SK-N-SH (cell line): ENCODE measurements around the gene PITPNB. TPM values are rescaled to one million over a fixed set of nuclear protein-coding genes. Genes with fewer than 3 reads are reported as not detected.

Experiments used
- CTCF ChIA-PET: fragments of 300-600, 350-600 bp; formaldehyde crosslinking; extraction: SDS; loops from one replicate; lab custom pipeline; 2021; lab: Yijun Ruan, JAX
- POLR2A ChIA-PET: fragments of 350-600 bp; sonication (Branson Sonifier 250); formaldehyde crosslinking; extraction: SDS; loops from one replicate; lab custom pipeline; 2020; ENCODE audit warnings: antibody characterized with exemption, inconsistent platforms; lab: Yijun Ruan, JAX
- DNase-seq: peaks from one replicate; pipeline ENCODE4 v3.0.0; 2012
- H2AFZ ChIP-seq: fragments of 200-600 bp; sonication (generic); 2 replicates; pipeline ENCODE4 v1.8.1; 2016; ENCODE audit warnings: antibody characterized with exemption, mild to moderate bottlenecking, low read depth
- H3F3A ChIP-seq: fragments of 200-600 bp; sonication (generic); replicated peaks from 2 replicates; pipeline ENCODE3; 2016; ENCODE audit warnings: antibody characterized with exemption, mild to moderate bottlenecking; ENCODE audit not compliant: insufficient read depth
- H3K27ac ChIP-seq, 2 experiments: fragments of 200-500 bp in 1 of 2; fragments of 200-600 bp in 1 of 2; sonication (Bioruptor generic) in 1 of 2; sonication (generic), shearing (Covaris generic) in 1 of 2; 2 replicates each; pipeline versions ENCODE4 v1.5.1 to v1.6.1; 2014 to 2016; ENCODE audit warnings: low read depth in 2 of 2, inconsistent platforms in 1 of 2, low read length in 1 of 2, mild to moderate bottlenecking in 1 of 2, mixed read lengths in 1 of 2
- H3K27me3 ChIP-seq: fragments of 200-600 bp; sonication (generic), shearing (Covaris generic); 2 replicates; pipeline ENCODE4 v1.6.1; 2016; ENCODE audit warnings: mixed run types; ENCODE audit not compliant: insufficient read depth
- H3K36me3 ChIP-seq, 2 experiments: fragments of 200-500 bp in 1 of 2; fragments of 200-600 bp in 1 of 2; sonication (Bioruptor generic) in 1 of 2; sonication (generic) in 1 of 2; replicated peaks in 1 of 2; 2 replicates each; pipeline versions ENCODE3 to v1.5.1; 2014 to 2016; ENCODE audit warnings: low read length in 1 of 2, mild to moderate bottlenecking in 1 of 2; ENCODE audit not compliant: insufficient read depth in 2 of 2, control insufficient read depth in 1 of 2
- H3K4me1 ChIP-seq, 2 experiments: fragments of 200-500 bp in 1 of 2; fragments of 200-600 bp in 1 of 2; sonication (Bioruptor generic) in 1 of 2; sonication (generic), shearing (Covaris generic) in 1 of 2; 2 replicates each; pipeline versions ENCODE4 v1.5.1 to v1.6.1; 2014 to 2016; ENCODE audit warnings: low read depth in 1 of 2, low read length in 1 of 2, mixed run types in 1 of 2; ENCODE audit not compliant: insufficient read depth in 2 of 2, control insufficient read depth in 1 of 2
- H3K4me2 ChIP-seq: fragments of 200-600 bp; sonication (generic), shearing (Covaris generic); 2 replicates; pipeline ENCODE4 v1.6.1; 2017; ENCODE audit warnings: mixed run types
- H3K4me3 ChIP-seq, 2 experiments: fragments of 200-500 bp in 1 of 2; fragments of 200-600 bp in 1 of 2; sonication (Bioruptor generic) in 1 of 2; sonication (generic), shearing (Covaris generic) in 1 of 2; 2 replicates each; pipeline versions ENCODE4 v1.5.1 to v1.8.1; 2014 to 2016; ENCODE audit warnings: low read depth in 2 of 2, inconsistent platforms in 1 of 2, low read length in 1 of 2, mild to moderate bottlenecking in 1 of 2, mixed read lengths in 1 of 2, moderate library complexity in 1 of 2
- H3K79me2 ChIP-seq: fragments of 200-600 bp; sonication (generic); 2 replicates; pipeline ENCODE4 v1.8.1; 2017; ENCODE audit warnings: mild to moderate bottlenecking; ENCODE audit not compliant: insufficient read depth
- H3K9ac ChIP-seq: fragments of 200-600 bp; sonication (generic); 2 replicates; pipeline ENCODE4 v1.6.1; 2017; ENCODE audit warnings: mixed run types
- H3K9me2 ChIP-seq: fragments of 200-600 bp; sonication (generic); 2 replicates; pipeline ENCODE4 v1.6.1; 2017; ENCODE audit warnings: mixed run types
- H3K9me3 ChIP-seq: fragments of 200-600 bp; sonication (generic); 2 replicates; pipeline ENCODE4 v1.6.1; 2017; ENCODE audit warnings: mixed run types, mild to moderate bottlenecking, moderate library complexity
- H4K20me1 ChIP-seq: fragments of 200-600 bp; sonication (generic); 2 replicates; pipeline ENCODE4 v1.6.1; 2017; ENCODE audit warnings: mild to moderate bottlenecking, mixed run types; ENCODE audit not compliant: insufficient read depth
- CHD2 ChIP-seq: fragments of 150-350 bp; IDR thresholded peaks from 2 replicates; pipeline ENCODE4 v1.6.1; 2018; ENCODE audit warnings: low read length; ENCODE audit not compliant: partially characterized antibody
- FOSL2 ChIP-seq: IDR thresholded peaks from 2 replicates; pipeline ENCODE4 v1.4.0; 2012; ENCODE audit warnings: low read depth, mild to moderate bottlenecking, moderate library complexity, borderline replicate concordance
- FOXM1 ChIP-seq: IDR thresholded peaks from 2 replicates; pipeline ENCODE4 v1.4.0; 2012; ENCODE audit warnings: low read depth, mild to moderate bottlenecking
- GABPA ChIP-seq: IDR thresholded peaks from 2 replicates; pipeline ENCODE4 v1.4.0; 2012; ENCODE audit warnings: low read depth, mild to moderate bottlenecking
- GATA2 ChIP-seq: sonication (generic); formaldehyde crosslinking; IDR thresholded peaks from 2 replicates; pipeline ENCODE4 v1.5.0; 2020; ENCODE audit warnings: mild to moderate bottlenecking, missing genetic modification reagents
- IRF3 ChIP-seq: fragments of 150-350 bp; IDR thresholded peaks from 2 replicates; pipeline ENCODE4 v1.6.1; 2016; ENCODE audit warnings: mild to moderate bottlenecking, low read depth, low read length
- JUND ChIP-seq: IDR thresholded peaks from 2 replicates; pipeline ENCODE4 v1.4.0; 2012
- MAX ChIP-seq: IDR thresholded peaks from 2 replicates; pipeline ENCODE4 v1.4.0; 2012; ENCODE audit warnings: low read depth
- MXI1 ChIP-seq: IDR thresholded peaks from 2 replicates; pipeline ENCODE4 v1.6.1; 2012; ENCODE audit warnings: mild to moderate bottlenecking, low read depth, low read length, improper control_type of control experiment
- NRF1 ChIP-seq: IDR thresholded peaks from 2 replicates; pipeline ENCODE4 v1.6.1; 2012; ENCODE audit warnings: low read depth, mild to moderate bottlenecking, low read length
- RCOR1 ChIP-seq: fragments of 150-350 bp; IDR thresholded peaks from 2 replicates; pipeline ENCODE4 v1.6.1; 2017; ENCODE audit warnings: antibody characterized with exemption, low read length
- REST ChIP-seq: IDR thresholded peaks from 2 replicates; pipeline ENCODE4 v1.6.1; 2012; ENCODE audit warnings: mild to moderate bottlenecking, low read depth, low read length, moderate library complexity
- RFX5 ChIP-seq: IDR thresholded peaks from 2 replicates; pipeline ENCODE4 v1.6.1; 2012; ENCODE audit warnings: mild to moderate bottlenecking, improper control_type of control experiment, low read length
- TAF1 ChIP-seq: IDR thresholded peaks from 2 replicates; pipeline ENCODE4 v1.6.1; 2012; ENCODE audit warnings: low read depth, mild to moderate bottlenecking, low read length, moderate library complexity, borderline replicate concordance
- TCF12 ChIP-seq: IDR thresholded peaks from 2 replicates; pipeline ENCODE4 v1.4.0; 2012
- USF1 ChIP-seq: IDR thresholded peaks from 2 replicates; pipeline ENCODE4 v1.4.0; 2012; ENCODE audit warnings: low read depth, borderline replicate concordance
- YY1 ChIP-seq: IDR thresholded peaks from 2 replicates; pipeline ENCODE4 v1.4.0; 2012; ENCODE audit warnings: low read depth, mild to moderate bottlenecking
- ZBTB33 ChIP-seq: IDR thresholded peaks from 2 replicates; pipeline ENCODE4 v1.4.0; 2012; ENCODE audit warnings: low read depth, borderline replicate concordance
- WGBS: methylation state at CpG from one replicate; pipeline ENCODE4 v1.1.6; 2017; ENCODE audit warnings: low lambda C conversion rate; 5-methylcytosine and 5-hydroxymethylcytosine counted together
- polyA plus RNA-seq, 3 experiments: library from polyadenylated mRNA; depleted of rRNA; stranded (reverse); fragments of >200 nt; gene quantifications; 2 replicates each; pipeline ENCODE4 v1.2.3, GENCODE V29; 2012

PITPNB gene
- polyA plus RNA-seq, 1 of the 3 experiments (the other 2 are of a cell fraction), result 32.3 TPM

GRCh38 chr22:27868732-27869282, 50.2 kb downstream of the PITPNB start:
- H3K9ac ChIP-seq, result no peak overlapping the region
- H3K4me3 ChIP-seq, result no peak overlapping the region
- H3K79me2 ChIP-seq, result peaks cover 36% of the 10 kb centered on the region

GRCh38 chr22:27867953-27868731, 50.9 kb downstream of the PITPNB start:
- Histone ChIP-seq H3K9me3 (no peaks in the 10 kb centered on the region), H3K27ac (peak overlapping the region; percentile 43 to 75; a peak in 2 of 4 replicates), H4K20me1 (peaks cover 9% of the 10 kb centered on the region), H3K4me1 (peaks cover 22 to 30% of the 10 kb centered on the region in 2 experiments; a peak in 3 of 4 replicates), H3K4me2 (no peak overlapping the region), H3K9ac (no peak overlapping the region), H2AFZ (no peak overlapping the region), H3K27me3 (no peaks in the 10 kb centered on the region), H3K4me3 (no peak overlapping the region), H3F3A (peaks cover 24% of the 10 kb centered on the region), H3K36me3 (peaks cover 28 to 54% of the 10 kb centered on the region in 2 experiments), H3K9me2 (no peaks in the 10 kb centered on the region), H3K79me2 (peaks cover 39% of the 10 kb centered on the region)
- WGBS, result 97% methylated on average over 5 of the region's 5 CpGs
- CTCF ChIA-PET, result interaction anchor here (0.6 to 1.5 kb wide), 5 partner anchors 10 to 140 kb away, joined by 3 to 7 read pairs (median 4); no protein-coding TSS in a partner anchor
- no peak for DNase-seq
- POLR2A ChIA-PET, result no interaction called here
- TF ChIP-seq NRF1, result no peak
- TF ChIP-seq JUND, result no peak
- no peak for TF ChIP-seq IRF3
- TF ChIP-seq USF1, result no peak
- no peak for TF ChIP-seq GABPA
- TF ChIP-seq FOXM1, result no peak
- no peak for TF ChIP-seq MAX
- no peak for TF ChIP-seq GATA2 (CRISPR knock-in tag)
- no peak for TF ChIP-seq YY1
- TF ChIP-seq FOSL2, result no peak
- TF ChIP-seq TAF1, result no peak
- no peak for TF ChIP-seq REST
- TF ChIP-seq ZBTB33, result no peak
- no peak for TF ChIP-seq CHD2
- no peak for TF ChIP-seq MXI1
- no peak for TF ChIP-seq TCF12
- TF ChIP-seq RFX5, result no peak

More at GRCh38 chr22:27868732-27869282, 50.2 kb downstream of the PITPNB start:
- peaks cover 24 to 30% of the 10 kb centered on the region in 2 experiments; a peak in 3 of 4 replicates for H3K4me1 ChIP-seq
- H3K4me2 ChIP-seq, result no peak overlapping the region
- no peak for DNase-seq
- H4K20me1 ChIP-seq, result peaks cover 9% of the 10 kb centered on the region
- TF ChIP-seq RCOR1 (no peak), YY1 (no peak), JUND (no peak)
- POLR2A ChIA-PET, result no interaction called here
- WGBS, result 87% methylated on average over 6 of the region's 6 CpGs
- no peaks in the 10 kb centered on the region for H3K9me3 ChIP-seq
- no peak overlapping the region for H2AFZ ChIP-seq
- CTCF ChIA-PET, result interaction anchor here (1.0 to 1.5 kb wide), 3 partner anchors 9 to 139 kb away, joined by 3 to 7 read pairs (median 4); no protein-coding TSS in a partner anchor
- H3K27ac ChIP-seq, result peak overlapping the region in 1 of 2 experiments; percentile 16; a peak in 1 of 4 replicates
- peaks cover 34 to 56% of the 10 kb centered on the region in 2 experiments for H3K36me3 ChIP-seq
- H3K27me3 ChIP-seq, result no peaks in the 10 kb centered on the region
- H3K9me2 ChIP-seq, result no peaks in the 10 kb centered on the region
- H3F3A ChIP-seq, result peaks cover 24% of the 10 kb centered on the region
